Skeletal muscle cell (primary cell): ENCODE data around the gene ICAM4.
"Not testable (repeated sequence)": the region's sequence is repeated elsewhere in the genome, so short reads cannot be mapped to it uniquely, and the experiment has no call there.

Experiments
- DNase-seq: peaks from one replicate; pipeline ENCODE4 v3.0.0-alpha.2; 2010; ENCODE audit warnings: low read depth
- H3K4me3 ChIP-seq: 2 replicates; pipeline ENCODE4 v1.5.1; 2011; ENCODE audit warnings: low read depth, mild to moderate bottlenecking, control low read depth, low read length, moderate library complexity

ICAM4 gene

DNA sequence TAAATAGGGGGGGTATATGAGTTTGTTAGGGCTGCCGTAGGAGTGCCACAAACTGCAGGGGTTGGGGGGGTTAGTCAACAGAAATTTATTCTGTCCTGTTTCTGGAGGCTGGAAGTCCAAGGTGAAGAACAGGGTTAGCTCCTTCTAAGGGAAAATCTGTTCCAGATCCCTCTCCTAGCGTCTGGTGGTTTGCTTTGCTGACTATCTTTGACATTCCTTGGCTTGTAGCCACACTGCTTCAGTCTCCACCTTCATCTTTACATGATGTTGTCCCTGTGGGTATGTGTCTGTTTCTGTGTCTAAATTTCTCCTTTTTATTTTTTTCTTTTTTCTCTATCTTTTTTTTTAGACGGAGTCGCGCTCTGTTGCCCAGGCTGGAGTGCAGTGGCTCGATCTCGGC lies 24.0 kb upstream of the ICAM4 start:
- DNase-seq, result no peak

DNA sequence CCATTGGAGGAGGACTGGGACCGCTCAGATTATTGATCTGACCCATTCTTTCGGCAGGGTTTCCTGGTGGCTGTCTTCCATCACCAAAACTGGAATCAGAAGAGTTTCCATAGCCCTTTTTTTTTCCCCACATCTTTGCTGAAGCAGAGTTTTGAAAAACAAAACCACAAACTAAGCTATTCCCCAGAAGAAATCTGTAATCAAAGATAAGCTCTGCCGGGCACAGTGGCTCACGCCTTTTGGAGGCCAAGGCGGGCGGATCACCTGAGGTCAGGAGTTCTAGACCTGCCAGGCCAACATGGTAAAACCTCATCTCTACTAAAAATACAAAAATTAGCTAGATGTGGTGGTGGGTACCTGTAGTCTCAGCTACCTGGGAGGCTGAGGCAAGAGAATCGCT lies 20.0 kb upstream of the ICAM4 start:
- no peak for DNase-seq

More for the DNA sequence above, 24.0 kb upstream of the ICAM4 start:
- H3K4me3 ChIP-seq, result no peak overlapping the region

DNA sequence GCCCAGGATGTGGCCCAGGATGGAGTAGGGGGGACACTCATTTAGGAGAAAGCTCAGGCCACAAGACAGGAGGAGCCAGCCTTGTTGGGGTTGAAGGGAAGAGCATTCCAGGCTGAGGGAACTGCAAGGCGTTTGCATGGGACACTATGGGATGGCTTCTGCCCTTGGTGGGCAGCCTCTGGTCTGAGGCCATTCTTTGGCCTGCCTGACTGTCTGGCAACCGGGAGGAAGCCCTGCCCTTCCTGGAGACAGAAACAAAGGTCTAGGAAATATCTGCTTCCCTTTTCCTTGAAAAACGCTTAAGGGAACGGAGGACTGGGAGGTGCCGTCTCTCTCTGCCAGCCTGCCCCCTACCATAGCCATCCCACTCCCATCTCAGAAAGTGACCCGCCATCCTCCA lies 18.7 kb upstream of the ICAM4 start:
- no peak overlapping the region for H3K4me3 ChIP-seq
- DNase-seq, result no peak

More for the DNA sequence above, 20.0 kb upstream of the ICAM4 start:
- H3K4me3 ChIP-seq, result no peak overlapping the region

DNA sequence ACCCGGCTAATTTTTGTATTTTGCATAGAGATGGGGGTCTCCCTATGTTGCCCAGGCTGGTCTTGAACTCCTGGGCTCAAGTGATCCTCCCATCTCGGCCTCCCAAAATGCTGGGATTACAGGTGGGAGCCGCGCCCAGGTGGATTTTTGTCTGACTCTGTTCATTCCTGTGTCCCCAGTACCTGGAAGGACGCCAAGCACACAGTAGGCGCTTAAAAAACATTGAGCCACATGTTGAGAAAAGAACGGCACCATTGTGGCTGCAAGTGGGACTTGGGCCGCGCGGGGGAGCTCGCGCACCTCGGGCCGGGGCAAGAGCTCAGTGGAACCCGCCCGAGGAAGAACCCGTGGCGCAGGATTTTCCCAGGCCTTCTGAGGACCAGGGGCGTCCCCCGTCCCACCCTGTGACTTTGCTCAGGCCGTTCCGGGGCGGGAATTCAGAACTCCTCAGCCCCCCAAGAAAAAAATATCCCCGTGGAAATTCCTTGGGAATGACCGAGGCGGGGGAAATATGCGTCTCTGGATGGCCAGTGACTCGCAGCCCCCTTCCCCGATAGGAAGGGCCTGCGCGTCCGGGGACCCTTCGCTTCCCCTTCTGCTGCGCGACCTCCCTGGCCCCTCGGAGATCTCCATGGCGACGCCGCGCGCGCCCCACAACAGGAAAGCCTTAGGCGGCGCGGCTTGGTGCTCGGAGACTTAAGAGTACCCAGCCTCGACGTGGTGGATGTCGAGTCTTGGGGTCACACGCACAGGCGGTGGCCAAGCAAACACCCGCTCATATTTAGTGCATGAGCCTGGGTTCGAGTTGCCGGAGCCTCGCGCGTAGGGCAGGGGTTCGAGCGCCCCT lies 17.2 kb upstream of the ICAM4 start:
- DNase-seq, result no peak
- H3K4me3 ChIP-seq, result peak overlapping the region; percentile 40

DNA sequence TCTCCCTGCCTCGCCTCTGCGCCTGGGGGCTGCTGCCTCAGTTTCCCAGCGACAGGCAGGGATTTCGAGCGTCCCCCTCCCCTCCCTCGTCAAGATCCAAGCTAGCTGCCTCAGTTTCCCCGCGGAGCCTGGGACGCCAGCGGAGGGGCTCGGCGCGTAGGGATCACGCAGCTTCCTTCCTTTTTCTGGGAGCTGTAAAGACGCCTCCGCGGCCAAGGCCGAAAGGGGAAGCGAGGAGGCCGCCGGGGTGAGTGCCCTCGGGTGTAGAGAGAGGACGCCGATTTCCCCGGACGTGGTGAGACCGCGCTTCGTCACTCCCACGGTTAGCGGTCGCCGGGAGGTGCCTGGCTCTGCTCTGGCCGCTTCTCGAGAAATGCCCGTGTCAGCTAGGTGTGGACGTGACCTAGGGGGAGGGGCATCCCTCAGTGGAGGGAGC lies 16.6 kb upstream of the ICAM4 start:
- no peak for DNase-seq
- H3K4me3 ChIP-seq, result peak overlapping the region; percentile 40

DNA sequence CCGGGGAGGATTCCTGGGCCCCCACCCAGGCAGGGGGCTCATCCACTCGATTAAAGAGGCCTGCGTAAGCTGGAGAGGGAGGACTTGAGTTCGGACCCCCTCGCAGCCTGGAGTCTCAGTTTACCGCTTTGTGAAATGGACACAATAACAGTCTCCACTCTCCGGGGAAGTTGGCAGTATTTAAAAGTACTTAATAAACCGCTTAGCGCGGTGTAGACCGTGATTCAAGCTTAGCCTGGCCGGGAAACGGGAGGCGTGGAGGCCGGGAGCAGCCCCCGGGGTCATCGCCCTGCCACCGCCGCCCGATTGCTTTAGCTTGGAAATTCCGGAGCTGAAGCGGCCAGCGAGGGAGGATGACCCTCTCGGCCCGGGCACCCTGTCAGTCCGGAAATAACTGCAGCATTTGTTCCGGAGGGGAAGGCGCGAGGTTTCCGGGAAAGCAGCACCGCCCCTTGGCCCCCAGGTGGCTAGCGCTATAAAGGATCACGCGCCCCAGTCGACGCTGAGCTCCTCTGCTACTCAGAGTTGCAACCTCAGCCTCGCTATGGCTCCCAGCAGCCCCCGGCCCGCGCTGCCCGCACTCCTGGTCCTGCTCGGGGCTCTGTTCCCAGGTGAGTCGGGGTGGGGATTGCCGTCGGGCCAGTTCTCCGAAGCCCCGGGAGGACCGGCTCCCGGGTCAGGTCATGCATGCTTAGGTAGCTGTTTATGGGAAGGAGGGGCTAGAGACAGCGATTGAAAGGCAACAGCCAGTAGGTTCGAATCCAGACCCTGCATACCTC lies 15.9 kb upstream of the ICAM4 start, which contains the start of gene ICAM1:
ICAM1 (plus strand) TSS at position 505 of the 779 bp plus-strand sequence; CDS start at position 545, 40 bp downstream.
- no peak for DNase-seq
- H3K4me3 ChIP-seq, result peak within 1 kb of the TSS; percentile 40

DNA sequence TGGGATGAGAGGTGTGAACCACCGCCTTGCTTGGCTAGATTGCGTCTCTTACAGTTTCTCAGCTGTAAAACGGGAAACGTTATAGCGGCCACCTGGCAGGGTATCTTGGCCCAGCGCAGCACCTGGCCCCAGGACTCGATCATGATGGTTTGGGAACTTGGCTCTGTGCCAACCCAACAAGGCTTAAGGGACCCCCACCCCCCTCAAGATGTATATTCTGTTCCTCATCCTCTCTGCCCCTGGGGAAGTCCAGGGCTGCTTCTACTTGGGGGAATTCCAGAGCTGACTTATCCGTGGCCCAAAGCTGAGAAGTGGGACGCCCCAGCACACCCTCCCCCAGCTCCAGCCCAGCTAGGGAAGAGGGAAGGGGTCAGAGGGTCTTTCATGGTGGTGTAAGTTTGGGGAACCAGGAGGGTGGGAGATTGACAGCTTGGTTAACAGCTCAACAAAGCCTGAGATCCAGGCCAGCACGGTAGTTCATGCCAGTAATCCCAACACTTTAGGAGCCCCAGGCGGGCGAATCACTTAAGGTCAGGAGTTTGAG lies 15.1 kb upstream of the ICAM4 start:
- H3K4me3 ChIP-seq, result peak overlapping the region; percentile 40
- DNase-seq, result no peak

DNA sequence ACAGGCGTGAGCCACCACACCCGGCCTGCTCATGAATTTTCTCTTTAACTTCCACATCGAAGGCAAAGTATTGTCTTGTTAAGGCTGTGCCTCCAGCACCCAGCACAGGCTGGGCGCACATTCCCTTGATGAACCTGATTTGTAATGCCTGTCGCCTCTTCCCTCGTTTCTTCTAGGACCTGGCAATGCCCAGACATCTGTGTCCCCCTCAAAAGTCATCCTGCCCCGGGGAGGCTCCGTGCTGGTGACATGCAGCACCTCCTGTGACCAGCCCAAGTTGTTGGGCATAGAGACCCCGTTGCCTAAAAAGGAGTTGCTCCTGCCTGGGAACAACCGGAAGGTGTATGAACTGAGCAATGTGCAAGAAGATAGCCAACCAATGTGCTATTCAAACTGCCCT lies 12.2 kb upstream of the ICAM4 start:
- no peak for DNase-seq
- no peak overlapping the region for H3K4me3 ChIP-seq

DNA sequence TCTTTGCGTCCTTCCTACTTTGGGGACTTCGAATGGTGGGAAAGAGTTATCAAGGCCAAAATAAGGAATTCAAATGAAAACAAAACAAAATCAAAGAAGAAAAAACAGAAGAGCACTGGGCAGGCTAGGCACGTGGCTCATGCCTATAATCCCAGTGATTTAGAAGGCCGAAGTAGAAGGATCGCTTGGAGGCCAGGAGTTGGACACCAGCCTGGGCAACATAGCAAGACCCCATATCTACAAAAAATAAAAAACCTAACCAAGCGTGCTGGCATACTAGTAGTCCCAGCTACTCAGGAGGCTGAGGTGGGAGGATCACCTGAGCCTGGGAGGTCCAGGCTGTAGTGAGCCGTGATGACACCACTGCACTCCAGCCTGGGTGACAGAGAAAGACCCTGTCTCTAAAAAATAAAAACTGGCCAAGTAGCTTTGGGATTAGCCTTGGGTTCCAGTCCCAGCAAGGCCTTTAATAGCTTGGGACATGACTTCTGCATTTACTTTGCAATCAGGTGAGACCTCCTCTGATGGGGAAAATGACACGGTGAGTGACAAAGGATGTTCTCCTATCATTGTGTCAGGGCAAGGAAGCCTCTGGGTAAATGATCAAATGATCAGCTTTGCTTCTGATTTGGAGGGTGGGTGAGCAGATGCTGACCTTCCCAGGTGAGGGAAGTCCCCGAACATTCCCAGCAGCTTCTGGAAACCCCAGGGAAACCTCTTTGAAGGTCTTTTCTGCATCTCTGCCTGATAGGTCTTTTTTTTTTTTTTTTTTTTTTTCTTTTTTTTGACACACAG lies 8.8 kb upstream of the ICAM4 start:
- H3K4me3 ChIP-seq, result no peak overlapping the region
- no peak for DNase-seq

DNA sequence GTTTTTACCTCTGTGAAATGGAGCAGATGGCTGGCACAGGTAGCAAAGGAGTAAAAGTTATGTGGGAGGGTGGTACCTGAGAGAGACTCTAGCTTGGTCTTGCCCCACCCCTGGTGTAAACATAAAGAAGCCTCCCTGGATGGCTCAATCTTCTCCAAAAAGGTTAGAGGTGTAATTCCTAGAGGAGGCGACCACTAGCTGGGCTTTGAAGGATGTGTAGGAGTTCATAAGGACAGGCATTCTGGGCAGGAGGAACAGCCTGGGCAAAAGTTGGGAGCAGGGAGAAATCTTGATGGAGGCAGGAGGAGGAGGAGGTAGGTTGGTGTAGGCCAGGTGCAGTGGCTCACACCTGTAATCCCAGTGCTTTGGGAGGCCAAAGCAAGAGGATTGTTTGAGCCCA lies 7.8 kb upstream of the ICAM4 start:
- H3K4me3 ChIP-seq, result no peak overlapping the region
- DNase-seq, result no peak

DNA sequence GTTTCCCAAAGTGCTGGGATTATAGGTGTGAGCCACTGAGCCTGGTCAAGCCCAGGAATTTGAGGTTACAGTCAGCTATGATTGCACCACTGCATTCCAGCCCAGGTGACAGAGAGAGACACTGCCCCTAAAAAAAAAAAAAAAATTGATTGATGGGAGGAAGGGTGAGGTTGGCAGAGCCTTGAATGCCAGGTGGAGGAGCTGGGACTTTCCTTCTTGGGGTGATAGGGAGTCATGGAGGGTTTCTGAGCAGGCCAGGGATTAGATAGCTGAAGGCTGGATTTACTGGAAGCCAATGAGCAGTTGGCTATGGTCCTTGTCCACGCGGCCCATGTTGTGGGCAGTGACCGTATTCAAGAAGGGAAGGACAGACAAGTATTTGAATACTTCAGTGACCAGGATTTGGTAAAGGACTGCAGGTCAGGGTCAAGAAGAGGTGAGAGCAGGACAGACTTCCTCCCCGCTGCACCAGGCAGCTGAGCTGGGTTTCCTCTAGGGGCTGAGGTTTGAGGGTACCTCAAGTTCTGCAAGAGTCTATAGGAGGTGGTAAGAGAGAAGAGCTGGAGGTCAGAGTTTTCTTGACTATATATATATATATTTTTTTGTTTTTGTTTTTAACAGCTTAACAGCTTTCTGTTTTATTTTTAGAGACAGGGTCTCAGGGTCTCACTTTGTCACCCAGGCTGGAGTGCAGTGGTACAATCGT lies 6.9 kb upstream of the ICAM4 start:
- no peak overlapping the region for H3K4me3 ChIP-seq
- DNase-seq, result no peak

DNA sequence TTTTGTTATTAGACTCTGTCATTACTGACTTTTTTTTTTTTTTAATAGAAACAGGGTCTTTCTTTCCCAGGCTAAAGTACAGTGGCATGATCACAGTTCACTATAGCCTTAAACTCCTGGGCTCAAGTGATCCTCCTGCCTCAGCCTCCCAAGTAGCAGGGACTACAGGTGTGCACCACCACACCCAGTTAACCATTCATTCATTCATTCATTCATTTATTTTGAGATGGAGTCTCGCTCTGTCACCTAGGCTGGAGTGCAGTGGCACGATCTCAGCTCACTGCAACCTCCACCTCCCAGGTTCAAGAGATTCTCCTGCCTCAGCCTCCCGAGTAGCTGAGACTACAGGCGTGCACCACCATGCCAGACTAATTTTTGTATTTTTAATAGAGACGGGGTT lies 4.7 kb upstream of the ICAM4 start:
- not testable (repeated sequence) for DNase-seq, H3K4me3 ChIP-seq

DNA sequence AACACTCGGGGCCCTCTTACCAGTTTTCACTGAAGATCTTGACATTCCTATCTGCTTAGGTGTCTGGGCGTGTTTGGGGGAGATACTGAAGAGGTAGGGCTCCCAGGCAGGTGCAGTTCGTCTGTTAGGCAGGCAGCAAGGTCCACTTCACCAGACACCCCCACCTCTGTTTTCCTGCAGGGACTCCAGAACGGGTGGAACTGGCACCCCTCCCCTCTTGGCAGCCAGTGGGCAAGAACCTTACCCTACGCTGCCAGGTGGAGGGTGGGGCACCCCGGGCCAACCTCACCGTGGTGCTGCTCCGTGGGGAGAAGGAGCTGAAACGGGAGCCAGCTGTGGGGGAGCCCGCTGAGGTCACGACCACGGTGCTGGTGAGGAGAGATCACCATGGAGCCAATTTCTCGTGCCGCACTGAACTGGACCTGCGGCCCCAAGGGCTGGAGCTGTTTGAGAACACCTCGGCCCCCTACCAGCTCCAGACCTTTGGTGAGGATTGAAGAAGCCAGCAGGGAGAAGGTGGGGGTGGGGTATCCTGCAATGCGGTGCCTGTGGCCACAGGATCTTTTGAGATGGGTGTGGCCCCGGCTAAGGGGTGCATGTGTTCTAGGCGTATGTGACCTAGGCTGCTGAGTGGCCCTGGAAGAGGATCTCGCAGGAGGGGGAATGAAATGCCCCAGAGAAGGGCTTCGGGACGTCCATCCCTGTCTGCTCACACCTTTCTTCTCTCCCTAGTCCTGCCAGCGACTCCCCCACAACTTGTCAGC lies 3.3 kb upstream of the ICAM4 start:
- H3K4me3 ChIP-seq, result no peak overlapping the region
- DNase-seq, result no peak

DNA sequence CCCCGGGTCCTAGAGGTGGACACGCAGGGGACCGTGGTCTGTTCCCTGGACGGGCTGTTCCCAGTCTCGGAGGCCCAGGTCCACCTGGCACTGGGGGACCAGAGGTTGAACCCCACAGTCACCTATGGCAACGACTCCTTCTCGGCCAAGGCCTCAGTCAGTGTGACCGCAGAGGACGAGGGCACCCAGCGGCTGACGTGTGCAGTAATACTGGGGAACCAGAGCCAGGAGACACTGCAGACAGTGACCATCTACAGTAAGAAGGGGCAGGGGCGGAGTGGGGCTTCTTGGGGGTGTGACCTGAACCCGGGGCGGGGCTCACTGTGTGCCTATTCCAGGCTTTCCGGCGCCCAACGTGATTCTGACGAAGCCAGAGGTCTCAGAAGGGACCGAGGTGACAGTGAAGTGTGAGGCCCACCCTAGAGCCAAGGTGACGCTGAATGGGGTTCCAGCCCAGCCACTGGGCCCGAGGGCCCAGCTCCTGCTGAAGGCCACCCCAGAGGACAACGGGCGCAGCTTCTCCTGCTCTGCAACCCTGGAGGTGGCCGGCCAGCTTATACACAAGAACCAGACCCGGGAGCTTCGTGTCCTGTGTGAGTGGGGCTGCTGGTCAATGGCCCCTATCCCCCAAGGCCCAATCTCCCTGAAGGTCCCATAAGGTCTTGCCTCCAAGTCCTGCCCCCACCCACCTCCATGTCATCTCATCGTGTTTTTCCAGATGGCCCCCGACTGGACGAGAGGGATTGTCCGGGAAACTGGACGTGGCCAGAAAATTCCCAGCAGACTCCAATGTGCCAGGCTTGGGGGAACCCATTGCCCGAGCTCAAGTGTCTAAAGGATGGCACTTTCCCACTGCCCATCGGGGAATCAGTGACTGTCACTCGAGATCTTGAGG lies 2.4 kb upstream of the ICAM4 start:
- H3K4me3 ChIP-seq, result no peak overlapping the region
- no peak for DNase-seq

DNA sequence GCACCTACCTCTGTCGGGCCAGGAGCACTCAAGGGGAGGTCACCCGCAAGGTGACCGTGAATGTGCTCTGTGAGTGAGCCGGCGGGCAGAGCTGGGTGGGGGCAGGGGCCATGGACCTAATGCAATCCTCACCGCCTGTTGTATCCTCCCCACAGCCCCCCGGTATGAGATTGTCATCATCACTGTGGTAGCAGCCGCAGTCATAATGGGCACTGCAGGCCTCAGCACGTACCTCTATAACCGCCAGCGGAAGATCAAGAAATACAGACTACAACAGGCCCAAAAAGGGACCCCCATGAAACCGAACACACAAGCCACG lies 1.8 kb upstream of the ICAM4 start:
- no peak overlapping the region for H3K4me3 ChIP-seq
- no peak for DNase-seq

DNA sequence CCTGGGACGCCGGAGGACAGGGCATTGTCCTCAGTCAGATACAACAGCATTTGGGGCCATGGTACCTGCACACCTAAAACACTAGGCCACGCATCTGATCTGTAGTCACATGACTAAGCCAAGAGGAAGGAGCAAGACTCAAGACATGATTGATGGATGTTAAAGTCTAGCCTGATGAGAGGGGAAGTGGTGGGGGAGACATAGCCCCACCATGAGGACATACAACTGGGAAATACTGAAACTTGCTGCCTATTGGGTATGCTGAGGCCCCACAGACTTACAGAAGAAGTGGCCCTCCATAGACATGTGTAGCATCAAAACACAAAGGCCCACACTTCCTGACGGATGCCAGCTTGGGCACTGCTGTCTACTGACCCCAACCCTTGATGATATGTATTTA lies 1.4 kb upstream of the ICAM4 start:
- no peak overlapping the region for H3K4me3 ChIP-seq
- no peak for DNase-seq

DNA sequence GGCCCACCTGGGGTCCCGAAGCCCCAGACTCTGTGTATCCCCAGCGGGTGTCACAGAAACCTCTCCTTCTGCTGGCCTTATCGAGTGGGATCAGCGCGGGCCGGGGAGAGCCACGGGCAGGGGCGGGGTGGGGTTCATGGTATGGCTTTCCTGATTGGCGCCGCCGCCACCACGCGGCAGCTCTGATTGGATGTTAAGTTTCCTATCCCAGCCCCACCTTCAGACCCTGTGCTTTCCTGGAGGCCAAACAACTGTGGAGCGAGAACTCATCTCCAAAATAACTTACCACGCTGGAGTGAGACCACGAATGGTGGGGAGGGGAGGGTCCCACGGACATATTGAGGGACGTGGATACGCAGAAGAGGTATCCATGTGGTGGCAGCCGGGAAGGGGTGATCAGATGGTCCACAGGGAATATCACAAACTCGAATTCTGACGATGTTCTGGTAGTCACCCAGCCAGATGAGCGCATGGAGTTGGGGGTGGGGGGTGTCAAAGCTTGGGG lies 2.0 kb downstream of the ICAM4 start:
- peak; percentile 22 for DNase-seq
- peak overlapping the region; percentile 60 for H3K4me3 ChIP-seq
